HepG2 (cell line): Measurements from ENCODE around the gene RPUSD3. TPM values are rescaled to one million over a fixed set of nuclear protein-coding genes. Genes with fewer than 3 reads are reported as not detected.

ENCODE experiments used
- ATAC-seq: fragments of 200-7000 bp; cut with Tn5 transposase; 3 replicates; pipeline ENCODE4 v1.9.1; 2020; ENCODE audit warnings: mild to moderate bottlenecking, moderate library complexity
- BruUV-seq: library from RNA; stranded (reverse); fragments of 400-500 nt; replicated peaks from 2 replicates; lab custom pipeline; 2021; lab: Mats Ljungman, UMichigan
- CTCF ChIA-PET: fragments of 300-600 bp; formaldehyde crosslinking; extraction: SDS; loops from one replicate; lab custom pipeline; 2021; ENCODE audit warnings: low total read pairs, inconsistent platforms, low intra/inter-chr PET ratio; lab: Yijun Ruan, JAX
- POLR2A ChIA-PET: fragments of 350-600 bp; sonication (Branson Sonifier 250); formaldehyde crosslinking; loops from one replicate; lab custom pipeline; 2020; ENCODE audit warnings: antibody characterized with exemption, inconsistent platforms; lab: Yijun Ruan, JAX
- DNase-seq: peaks from one replicate; pipeline ENCODE4 v3.0.0-alpha.2; 2015; ENCODE audit warnings: low spot score
- FAIRE-seq: peaks from 3 replicates; lab custom pipeline; 2011; peaks lifted over from hg19 to GRCh38; lab: Jason Lieb, UNC
- H2AFZ ChIP-seq: one replicate; pipeline ENCODE4 v1.6.1; 2011; ENCODE audit warnings: low read length, inconsistent platforms
- H3K27ac ChIP-seq: fragments of 300-600 bp; 3 replicates; pipeline ENCODE4 v1.8.0; 2011; ENCODE audit warnings: mixed run types, mild to moderate bottlenecking, mixed read lengths, low read length, inconsistent platforms; ENCODE audit not compliant: insufficient read depth; ENCODE audit errors: extremely low read length
- H3K27me3 ChIP-seq, 2 experiments: fragments of 200-600 bp in 1 of 2; 2 replicates in 1 of 2; 3 replicates in 1 of 2; pipeline versions ENCODE4 v1.6.0 to v1.8.0; 2011; ENCODE audit warnings: low read length in 2 of 2, mild to moderate bottlenecking in 2 of 2, moderate library complexity in 2 of 2, inconsistent platforms in 1 of 2; ENCODE audit not compliant: insufficient read depth in 2 of 2, control insufficient read depth in 1 of 2
- H3K36me3 ChIP-seq, 2 experiments: fragments of 200-600 bp in 1 of 2; replicated peaks in 1 of 2; 2 replicates in 1 of 2; 3 replicates in 1 of 2; pipeline versions ENCODE4 v1.5.1 to v1.8.0; 2011; ENCODE audit warnings: low read length in 2 of 2, inconsistent platforms in 1 of 2; ENCODE audit not compliant: insufficient read depth in 2 of 2, control insufficient read depth in 1 of 2
- H3K4me1 ChIP-seq: 2 replicates; pipeline ENCODE4 v1.5.1; 2012; ENCODE audit warnings: low read length, inconsistent platforms; ENCODE audit not compliant: insufficient read depth
- H3K4me2 ChIP-seq: 2 replicates; pipeline ENCODE4 v1.6.0; 2011; ENCODE audit warnings: low read depth, low read length, inconsistent platforms
- H3K4me3 ChIP-seq, 3 experiments: fragments of 200-600 bp in 1 of 3; sonication (generic), shearing (Covaris generic) in 1 of 3; replicated peaks in 1 of 3; 2 replicates each; pipeline ENCODE4 v1.5.1; 2011 to 2016; ENCODE audit warnings: low read length in 3 of 3, inconsistent platforms in 2 of 3, low read depth in 2 of 3, mild to moderate bottlenecking in 2 of 3, control low read depth in 1 of 3, mixed read lengths in 1 of 3; ENCODE audit not compliant: insufficient read depth in 1 of 3
- H3K79me2 ChIP-seq: one replicate; pipeline ENCODE4 v1.6.1; 2011; ENCODE audit warnings: low read length, inconsistent platforms; ENCODE audit not compliant: insufficient read depth
- H3K9ac ChIP-seq: 2 replicates; pipeline ENCODE4 v1.6.0; 2011; ENCODE audit warnings: mild to moderate bottlenecking, low read depth, low read length, inconsistent platforms; ENCODE audit not compliant: insufficient read depth
- H3K9me3 ChIP-seq: 2 replicates; pipeline ENCODE4 v1.5.1; 2012; ENCODE audit warnings: mild to moderate bottlenecking, low read length
- H4K20me1 ChIP-seq: 2 replicates; pipeline ENCODE4 v1.6.0; 2011; ENCODE audit warnings: inconsistent platforms, mild to moderate bottlenecking, low read length, moderate library complexity; ENCODE audit not compliant: insufficient read depth
- CENPT ChIP-seq: sonication (generic); formaldehyde crosslinking; IDR thresholded peaks from 2 replicates; pipeline ENCODE4 v1.8.0; 2022; ENCODE audit warnings: low read depth, mild to moderate bottlenecking, moderate library complexity, missing genetic modification reagents
- MZF1 ChIP-seq: sonication (generic); formaldehyde crosslinking; IDR thresholded peaks from 2 replicates; pipeline ENCODE4 v1.8.1; 2023; ENCODE audit warnings: mild to moderate bottlenecking, missing genetic modification reagents, borderline replicate concordance
- WGBS: methylation state at CpG from one replicate; pipeline ENCODE4 v1.1.6; 2017; ENCODE audit warnings: low lambda C conversion rate; 5-methylcytosine and 5-hydroxymethylcytosine counted together
- in situ Hi-C: cut with HindIII; loops from 2 replicates; pipeline ENCODE4 v1.10.0; 2017; ENCODE audit warnings: low pct_unique_long_range_greater_than_20kb; ENCODE audit not compliant: extremely low pct_ligation_motif_present
- intact Hi-C: fragments of 100-400 bp; cut with micrococcal nuclease; formaldehyde crosslinking; loops from one replicate; pipeline ENCODE4 v1.10.0; 2022; ENCODE audit not compliant: unreplicated experiment
- polyA plus RNA-seq, 8 experiments: library from polyadenylated mRNA; depleted of rRNA in 3 of 8; stranded (reverse) in 7 of 8; unstranded in 1 of 8; fragments of >200 nt; fragmentation: Illumina TruSeq in 4 of 8; extraction: Trizol in 4 of 8; gene quantifications; 2 replicates each; pipeline versions ENCODE4 v1.2.1 to v1.2.3, GENCODE V29; 2011 to 2016; ENCODE audit warnings: low read depth in 4 of 8, missing spikeins in 1 of 8, mixed read lengths in 1 of 8; ENCODE audit not compliant: insufficient read depth in 1 of 8
- total RNA-seq, 5 experiments: library from RNA; depleted of rRNA; stranded (reverse); fragments of >200 nt; fragmentation: Illumina TruSeq; extraction: Trizol; gene quantifications; 2 replicates each; pipeline ENCODE4 v1.2.3, GENCODE V29; 2016; ENCODE audit warnings: low read depth in 1 of 5
- TF ChIP-seq, protein P1 (sequence below): sonication (generic); formaldehyde crosslinking; IDR thresholded peaks from 2 replicates; pipeline ENCODE4 v1.4.0; 2020; ENCODE audit warnings: missing genetic modification reagents; ENCODE audit errors: not compliant biosample characterization
- TF ChIP-seq, protein P2 (sequence below): sonication (generic); formaldehyde crosslinking; IDR thresholded peaks from 2 replicates; pipeline ENCODE4 v1.5.1; 2020; ENCODE audit warnings: missing genetic modification reagents, mild to moderate bottlenecking, borderline replicate concordance
- TF ChIP-seq, protein P3 (sequence below): sonication (generic); formaldehyde crosslinking; conservative IDR thresholded peaks from 2 replicates; pipeline ENCODE4 v1.4.0; 2020; ENCODE audit warnings: missing genetic modification reagents
- TF ChIP-seq, protein P4 (sequence below): sonication (generic); formaldehyde crosslinking; IDR thresholded peaks from 2 replicates; pipeline ENCODE4 v1.4.0; 2020; ENCODE audit warnings: missing genetic modification reagents, mild to moderate bottlenecking, borderline replicate concordance
- TF ChIP-seq, protein P5 (sequence below): sonication (generic); formaldehyde crosslinking; IDR thresholded peaks from 2 replicates; pipeline ENCODE4 v1.5.0; 2020; ENCODE audit warnings: missing genetic modification reagents, mild to moderate bottlenecking, borderline replicate concordance

RPUSD3 gene
- total and polyA plus RNA-seq, 2 of the 13 experiments (the other 11 are each of a cell fraction or from before 2014, with no cell fraction given): 32.1 to 48.7 TPM

DNA sequence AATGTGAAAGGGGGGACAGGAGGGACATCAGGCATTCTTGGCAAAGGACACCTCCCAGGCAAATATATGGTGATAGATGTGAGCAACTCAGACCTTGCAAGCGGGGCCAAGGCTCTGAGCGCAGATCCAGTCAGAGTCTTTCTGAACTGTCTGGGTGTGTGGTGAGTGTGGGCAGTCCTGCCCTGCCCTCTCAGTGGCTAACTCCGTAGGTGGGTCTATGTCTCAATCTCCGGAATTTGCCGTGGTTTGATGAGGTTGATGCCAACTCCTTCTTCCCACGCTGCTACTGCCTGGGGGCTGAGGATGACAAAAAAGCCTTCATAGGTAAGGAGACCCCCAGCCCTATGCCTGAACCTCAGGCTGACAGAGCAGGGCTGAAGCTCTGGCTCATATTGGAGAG, 26.4 kb downstream of the RPUSD3 start:
- Histone ChIP-seq H3K9ac (no peak overlapping the region), H2AFZ (no peak overlapping the region), H3K27ac (no peak overlapping the region), H3K36me3 (peaks cover 4 to 14% of the 10 kb centered on the region in 2 experiments; a peak in 4 of 5 replicates), H3K79me2 (no peaks in the 10 kb centered on the region), H3K27me3 (no peaks in the 10 kb centered on the region), H4K20me1 (no peaks in the 10 kb centered on the region), H3K4me2 (no peak overlapping the region), H3K9me3 (no peaks in the 10 kb centered on the region), H3K4me3 (no peak overlapping the region), H3K4me1 (no peaks in the 10 kb centered on the region)
- ATAC-seq (no peak), FAIRE-seq (no peak), DNase-seq (no peak)
- CTCF ChIA-PET: no interaction called here
- in situ Hi-C loops (no loop called here), intact Hi-C loops (no loop called here)
- TF ChIP-seq MZF1 (CRISPR knock-in tag): no peak
- TF ChIP-seq, protein P1, sequence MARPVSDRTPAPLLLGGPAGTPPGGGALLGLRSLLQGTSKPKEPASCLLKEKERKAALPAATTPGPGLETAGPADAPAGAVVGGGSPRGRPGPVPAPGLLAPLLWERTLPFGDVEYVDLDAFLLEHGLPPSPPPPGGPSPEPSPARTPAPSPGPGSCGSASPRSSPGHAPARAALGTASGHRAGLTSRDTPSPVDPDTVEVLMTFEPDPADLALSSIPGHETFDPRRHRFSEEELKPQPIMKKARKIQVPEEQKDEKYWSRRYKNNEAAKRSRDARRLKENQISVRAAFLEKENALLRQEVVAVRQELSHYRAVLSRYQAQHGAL (CRISPR knock-in tag): no peak
- TF ChIP-seq, protein P2, sequence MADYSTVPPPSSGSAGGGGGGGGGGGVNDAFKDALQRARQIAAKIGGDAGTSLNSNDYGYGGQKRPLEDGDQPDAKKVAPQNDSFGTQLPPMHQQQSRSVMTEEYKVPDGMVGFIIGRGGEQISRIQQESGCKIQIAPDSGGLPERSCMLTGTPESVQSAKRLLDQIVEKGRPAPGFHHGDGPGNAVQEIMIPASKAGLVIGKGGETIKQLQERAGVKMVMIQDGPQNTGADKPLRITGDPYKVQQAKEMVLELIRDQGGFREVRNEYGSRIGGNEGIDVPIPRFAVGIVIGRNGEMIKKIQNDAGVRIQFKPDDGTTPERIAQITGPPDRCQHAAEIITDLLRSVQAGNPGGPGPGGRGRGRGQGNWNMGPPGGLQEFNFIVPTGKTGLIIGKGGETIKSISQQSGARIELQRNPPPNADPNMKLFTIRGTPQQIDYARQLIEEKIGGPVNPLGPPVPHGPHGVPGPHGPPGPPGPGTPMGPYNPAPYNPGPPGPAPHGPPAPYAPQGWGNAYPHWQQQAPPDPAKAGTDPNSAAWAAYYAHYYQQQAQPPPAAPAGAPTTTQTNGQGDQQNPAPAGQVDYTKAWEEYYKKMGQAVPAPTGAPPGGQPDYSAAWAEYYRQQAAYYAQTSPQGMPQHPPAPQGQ (CRISPR knock-in tag): no peak
- no peak for TF ChIP-seq CENPT (CRISPR knock-in tag)
- TF ChIP-seq, protein P3, sequence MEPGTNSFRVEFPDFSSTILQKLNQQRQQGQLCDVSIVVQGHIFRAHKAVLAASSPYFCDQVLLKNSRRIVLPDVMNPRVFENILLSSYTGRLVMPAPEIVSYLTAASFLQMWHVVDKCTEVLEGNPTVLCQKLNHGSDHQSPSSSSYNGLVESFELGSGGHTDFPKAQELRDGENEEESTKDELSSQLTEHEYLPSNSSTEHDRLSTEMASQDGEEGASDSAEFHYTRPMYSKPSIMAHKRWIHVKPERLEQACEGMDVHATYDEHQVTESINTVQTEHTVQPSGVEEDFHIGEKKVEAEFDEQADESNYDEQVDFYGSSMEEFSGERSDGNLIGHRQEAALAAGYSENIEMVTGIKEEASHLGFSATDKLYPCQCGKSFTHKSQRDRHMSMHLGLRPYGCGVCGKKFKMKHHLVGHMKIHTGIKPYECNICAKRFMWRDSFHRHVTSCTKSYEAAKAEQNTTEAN (CRISPR knock-in tag): no peak
- TF ChIP-seq, protein P4, sequence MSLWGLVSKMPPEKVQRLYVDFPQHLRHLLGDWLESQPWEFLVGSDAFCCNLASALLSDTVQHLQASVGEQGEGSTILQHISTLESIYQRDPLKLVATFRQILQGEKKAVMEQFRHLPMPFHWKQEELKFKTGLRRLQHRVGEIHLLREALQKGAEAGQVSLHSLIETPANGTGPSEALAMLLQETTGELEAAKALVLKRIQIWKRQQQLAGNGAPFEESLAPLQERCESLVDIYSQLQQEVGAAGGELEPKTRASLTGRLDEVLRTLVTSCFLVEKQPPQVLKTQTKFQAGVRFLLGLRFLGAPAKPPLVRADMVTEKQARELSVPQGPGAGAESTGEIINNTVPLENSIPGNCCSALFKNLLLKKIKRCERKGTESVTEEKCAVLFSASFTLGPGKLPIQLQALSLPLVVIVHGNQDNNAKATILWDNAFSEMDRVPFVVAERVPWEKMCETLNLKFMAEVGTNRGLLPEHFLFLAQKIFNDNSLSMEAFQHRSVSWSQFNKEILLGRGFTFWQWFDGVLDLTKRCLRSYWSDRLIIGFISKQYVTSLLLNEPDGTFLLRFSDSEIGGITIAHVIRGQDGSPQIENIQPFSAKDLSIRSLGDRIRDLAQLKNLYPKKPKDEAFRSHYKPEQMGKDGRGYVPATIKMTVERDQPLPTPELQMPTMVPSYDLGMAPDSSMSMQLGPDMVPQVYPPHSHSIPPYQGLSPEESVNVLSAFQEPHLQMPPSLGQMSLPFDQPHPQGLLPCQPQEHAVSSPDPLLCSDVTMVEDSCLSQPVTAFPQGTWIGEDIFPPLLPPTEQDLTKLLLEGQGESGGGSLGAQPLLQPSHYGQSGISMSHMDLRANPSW (CRISPR knock-in tag): no peak
- TF ChIP-seq, protein P5, sequence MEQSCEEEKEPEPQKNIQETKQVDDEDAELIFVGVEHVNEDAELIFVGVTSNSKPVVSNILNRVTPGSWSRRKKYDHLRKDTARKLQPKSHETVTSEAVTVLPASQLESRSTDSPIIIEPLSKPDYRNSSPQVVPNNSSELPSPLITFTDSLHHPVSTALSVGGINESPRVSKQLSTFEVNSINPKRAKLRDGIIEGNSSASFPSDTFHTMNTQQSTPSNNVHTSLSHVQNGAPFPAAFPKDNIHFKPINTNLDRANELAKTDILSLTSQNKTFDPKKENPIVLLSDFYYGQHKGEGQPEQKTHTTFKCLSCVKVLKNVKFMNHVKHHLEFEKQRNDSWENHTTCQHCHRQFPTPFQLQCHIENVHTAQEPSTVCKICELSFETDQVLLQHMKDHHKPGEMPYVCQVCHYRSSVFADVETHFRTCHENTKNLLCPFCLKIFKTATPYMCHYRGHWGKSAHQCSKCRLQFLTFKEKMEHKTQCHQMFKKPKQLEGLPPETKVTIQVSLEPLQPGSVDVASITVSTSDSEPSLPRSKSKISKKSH: no peak
- 93% methylated on average over 4 of the region's 6 CpGs for WGBS
- POLR2A ChIA-PET: no interaction called here
- BruUV-seq: no TSS peak
